ENCODE data around the gene GSK3B. TPM values are rescaled to one million over a fixed set of nuclear protein-coding genes. Genes with fewer than 3 reads are reported as not detected.
"Not testable (repeated sequence)": the region's sequence is repeated elsewhere in the genome, so short reads cannot be mapped to it uniquely, and the experiment has no call there.

GSK3B gene
- total RNA-seq, 1 donor from 2014 or later: 48.4 TPM

DNA sequence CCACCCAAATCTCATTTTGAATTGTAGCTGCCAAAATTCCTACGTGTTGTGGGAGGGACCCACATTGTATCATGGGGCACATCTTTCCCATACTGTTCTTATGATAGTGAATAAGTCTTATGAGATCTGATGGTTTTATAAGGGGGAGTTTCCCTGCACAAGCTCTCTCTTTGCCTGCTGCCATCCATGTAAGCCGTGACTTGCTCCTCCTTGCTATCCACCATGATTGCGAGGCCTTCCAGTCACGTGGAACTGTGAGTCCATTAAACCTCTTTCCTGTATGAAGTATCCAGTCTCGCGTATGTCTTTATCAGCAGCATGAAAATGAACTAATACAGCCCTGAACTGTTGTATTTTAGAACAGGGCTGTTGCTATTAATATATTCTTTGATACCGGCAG, 40.6 kb downstream of the GSK3B start:
- DNase-seq (ENCODE audit: low spot score): not testable (repeated sequence)

- no peak for DNase-seq (ENCODE audit: low spot score)
Observed at GRCh38 chr3:120052677-120053076, 41.6 kb downstream of the GSK3B start.

DNA sequence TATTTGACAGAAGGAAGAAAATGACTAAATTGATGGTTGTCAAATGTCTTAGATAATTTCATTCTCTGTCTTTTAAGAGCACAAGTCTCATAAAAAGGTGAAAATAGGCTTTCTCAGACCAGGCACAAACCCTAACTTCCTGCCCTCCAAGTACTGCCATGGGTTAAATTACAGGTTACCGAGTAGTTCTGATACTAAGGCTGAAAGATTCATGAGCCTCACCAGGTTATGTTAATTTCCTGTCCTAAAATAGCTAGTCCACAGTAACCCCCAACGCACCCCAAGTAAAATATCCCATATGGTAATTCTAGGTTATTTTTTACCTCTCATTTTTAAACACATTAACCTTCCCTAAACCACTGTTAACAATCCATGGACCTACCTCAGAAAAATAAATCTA, 42.0 kb downstream of the GSK3B start:
- no peak for DNase-seq (ENCODE audit: low spot score)

- not testable (repeated sequence) for DNase-seq (ENCODE audit: low spot score)
Observed at GRCh38 chr3:120051570-120051969, 42.7 kb downstream of the GSK3B start.

GRCh38 chr3:120049881-120050539, 44.2 kb downstream of the GSK3B start:
- no peak for DNase-seq (ENCODE audit: low spot score)

DNA sequence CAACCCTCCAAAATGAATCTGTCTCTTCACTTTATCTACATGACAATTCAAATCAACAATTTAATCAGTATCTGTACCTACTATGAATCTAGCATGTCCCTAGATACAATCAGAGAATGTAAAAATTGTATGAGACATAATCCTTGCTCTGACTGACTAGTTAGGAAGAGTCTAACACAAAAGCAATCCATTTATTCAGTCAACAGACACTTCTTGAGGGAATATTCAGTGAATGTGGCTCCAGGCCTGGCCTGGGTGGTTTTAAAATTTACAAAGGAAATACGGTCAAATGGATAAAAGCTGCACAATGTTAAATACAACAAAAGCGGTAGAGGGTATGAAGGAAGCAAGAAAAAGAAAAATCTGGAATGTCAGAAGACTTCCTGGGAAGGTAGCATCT, 45.2 kb downstream of the GSK3B start:
- DNase-seq (ENCODE audit: low spot score): no peak

- DNase-seq (ENCODE audit: low spot score): no peak
Observed at GRCh38 chr3:120048355-120049041, 45.7 kb downstream of the GSK3B start.

DNA sequence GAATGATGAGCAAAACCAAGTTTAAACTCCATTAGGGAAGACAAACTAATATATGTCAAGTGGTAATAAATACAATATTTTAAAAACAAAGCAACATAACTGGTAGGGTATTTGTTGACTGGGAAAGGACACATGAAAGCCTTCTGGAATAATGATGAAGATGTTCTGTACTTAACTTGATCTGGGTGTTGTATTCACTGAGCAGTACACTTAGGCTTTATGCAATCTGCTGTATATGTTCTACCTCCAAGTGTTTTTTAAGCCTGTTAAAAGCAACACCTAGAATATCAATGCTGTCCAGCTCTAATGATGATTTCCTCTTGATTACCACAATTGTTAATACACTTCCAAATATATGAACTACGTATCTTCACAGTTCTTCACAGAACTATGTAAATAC, 46.6 kb downstream of the GSK3B start:
- DNase-seq (ENCODE audit: low spot score): no peak

GRCh38 chr3:120040813-120041377, 53.4 kb downstream of the GSK3B start:
- DNase-seq (ENCODE audit: low spot score): no peak

DNA sequence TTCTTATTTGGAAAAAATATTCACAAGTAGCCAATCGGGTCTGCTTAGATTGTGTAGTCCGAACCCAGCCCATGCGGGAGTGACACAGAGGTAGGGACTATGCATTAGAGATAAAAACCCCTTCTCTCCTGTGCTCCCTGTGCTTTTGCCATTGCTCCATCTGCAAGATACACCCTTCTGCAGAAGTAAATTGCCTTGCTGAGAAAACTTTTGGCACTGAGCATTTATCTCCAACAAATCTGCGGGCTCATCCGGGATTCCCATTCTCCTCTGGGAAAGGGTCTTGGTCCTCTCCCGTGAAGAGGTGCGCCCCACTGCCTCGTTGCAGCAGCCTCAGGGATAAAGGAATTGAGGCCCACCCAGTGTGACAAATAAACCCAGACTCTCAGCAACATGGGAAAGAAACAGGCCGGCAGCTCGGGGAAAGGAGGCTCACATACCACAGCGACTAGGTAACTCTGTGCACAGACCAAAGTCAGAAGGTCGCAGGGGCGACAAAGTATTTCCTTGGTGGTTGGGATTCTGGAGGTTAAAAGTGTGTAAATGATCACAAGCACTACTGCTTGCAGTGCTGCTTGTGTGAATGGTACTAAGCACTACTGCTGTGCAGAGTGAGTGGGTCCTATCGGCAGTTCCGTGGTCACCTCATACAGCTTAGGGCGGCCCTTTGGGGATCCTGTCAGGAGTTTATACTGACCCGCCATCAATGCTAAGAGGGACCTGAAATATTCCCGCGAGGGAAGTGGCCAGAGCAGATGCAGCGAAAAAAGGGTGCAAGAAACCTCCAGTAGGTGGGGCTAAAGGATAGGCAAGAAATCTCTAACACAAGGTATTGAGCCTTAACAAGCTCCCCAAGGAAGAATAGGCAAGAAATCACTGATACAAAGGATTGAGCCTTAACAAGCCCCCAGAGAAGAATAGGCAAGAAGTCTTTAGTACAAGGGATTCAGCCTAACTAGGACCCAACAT, 54.3 kb downstream of the GSK3B start:
- DNase-seq (ENCODE audit: low spot score): no peak

DNA sequence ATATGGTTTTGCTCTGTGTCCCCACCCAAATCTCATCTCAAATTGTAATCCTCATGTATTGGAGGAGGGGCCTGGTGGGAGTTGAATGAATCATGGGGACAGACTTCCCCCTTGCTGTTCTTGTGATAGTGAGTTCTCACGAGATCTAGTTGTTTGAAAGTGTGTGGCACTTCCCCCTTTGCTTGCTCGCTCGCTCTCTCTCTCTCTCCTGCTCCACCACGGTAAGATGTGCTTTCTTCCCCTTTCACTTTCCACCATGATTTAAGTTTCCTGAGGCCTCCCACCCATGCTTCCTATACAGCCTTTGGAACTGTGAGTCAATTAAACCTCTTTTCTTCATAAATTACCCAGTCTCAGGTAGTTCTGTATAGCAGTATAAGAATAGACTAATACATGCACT, 60.7 kb downstream of the GSK3B start:
- DNase-seq (ENCODE audit: low spot score): no peak

DNA sequence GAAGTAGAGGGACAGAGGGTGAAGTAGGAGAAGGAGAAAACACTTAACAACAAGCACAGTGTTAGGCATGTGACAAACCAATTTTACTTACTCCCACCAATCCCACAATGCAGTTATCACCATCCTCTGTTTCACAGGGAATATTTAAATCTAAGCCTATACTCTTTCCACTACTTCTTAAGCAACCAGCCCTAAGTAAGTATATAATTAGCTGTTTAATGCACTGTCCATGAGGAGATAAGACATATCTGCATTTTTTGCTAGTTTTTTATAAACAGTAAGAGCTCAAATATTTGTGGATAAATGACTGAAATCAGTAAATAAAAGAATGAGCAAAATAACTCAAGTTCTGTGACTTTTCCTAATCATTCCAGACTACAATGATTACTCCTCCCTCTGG, 62.7 kb downstream of the GSK3B start:
- DNase-seq (ENCODE audit: low spot score): no peak

DNA sequence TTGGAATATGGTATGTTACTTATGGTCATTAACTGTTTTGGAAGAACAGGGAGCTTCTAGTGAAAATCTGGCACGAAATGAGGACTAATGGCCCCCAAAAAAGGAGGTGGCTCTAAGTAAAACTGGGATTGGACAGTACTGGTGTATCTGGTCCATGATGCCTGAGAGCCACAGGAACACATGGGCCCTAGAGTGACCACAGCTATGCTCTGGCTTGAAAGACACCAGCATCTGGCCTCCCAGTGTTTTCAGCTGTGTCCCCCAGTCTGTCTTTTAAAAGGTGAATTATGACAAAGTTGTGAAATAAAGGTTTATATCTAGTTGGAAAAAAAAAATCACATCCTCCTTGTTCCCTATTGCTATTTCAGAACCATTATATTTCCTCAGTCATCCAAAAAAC, 64.5 kb downstream of the GSK3B start:
- no peak for DNase-seq (ENCODE audit: low spot score)

GRCh38 chr3:120028271-120029047, 65.8 kb downstream of the GSK3B start:
- no peak for DNase-seq (ENCODE audit: low spot score)

GRCh38 chr3:120027226-120027625, 67.0 kb downstream of the GSK3B start:
- no peak for DNase-seq (ENCODE audit: low spot score)

DNA sequence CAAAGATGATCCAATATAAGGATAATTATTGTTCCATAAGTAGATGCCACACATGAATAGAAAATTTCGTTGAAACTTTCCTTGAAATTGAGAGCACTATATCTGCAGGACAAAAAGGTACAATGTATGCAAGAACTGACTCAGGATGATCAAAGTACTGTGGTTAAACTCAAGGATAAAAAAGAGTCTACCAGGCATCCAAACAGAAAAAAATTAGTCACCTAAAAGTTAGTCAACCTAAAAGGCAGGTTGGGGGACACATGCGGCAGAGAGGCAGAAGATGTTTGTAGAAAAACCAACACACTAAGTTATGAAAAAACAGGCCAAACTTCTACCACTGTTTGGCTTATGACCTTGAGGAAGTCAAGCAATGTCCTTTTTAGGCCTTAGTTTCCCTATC, 68.7 kb downstream of the GSK3B start:
- DNase-seq (ENCODE audit: low spot score): no peak

- DNase-seq (ENCODE audit: low spot score): no peak
Observed at GRCh38 chr3:120024103-120024502, 70.1 kb downstream of the GSK3B start.

- no peak for DNase-seq (ENCODE audit: low spot score)
Observed at GRCh38 chr3:120022729-120023128, 71.5 kb downstream of the GSK3B start.

- no peak for DNase-seq (ENCODE audit: low spot score)
Observed at GRCh38 chr3:120021523-120021922, 72.7 kb downstream of the GSK3B start.

- DNase-seq (ENCODE audit: low spot score): no peak
Observed at GRCh38 chr3:120018299-120018698, 75.9 kb downstream of the GSK3B start.

GRCh38 chr3:120017692-120018091, 76.6 kb downstream of the GSK3B start:
- DNase-seq (ENCODE audit: low spot score): no peak
